ENCODE data around the gene UBE2J2.
"Not testable (repeated sequence)": the region's sequence is repeated elsewhere in the genome, so short reads cannot be mapped to it uniquely, and the experiment has no call there.

The UBE2J2 gene

DNA sequence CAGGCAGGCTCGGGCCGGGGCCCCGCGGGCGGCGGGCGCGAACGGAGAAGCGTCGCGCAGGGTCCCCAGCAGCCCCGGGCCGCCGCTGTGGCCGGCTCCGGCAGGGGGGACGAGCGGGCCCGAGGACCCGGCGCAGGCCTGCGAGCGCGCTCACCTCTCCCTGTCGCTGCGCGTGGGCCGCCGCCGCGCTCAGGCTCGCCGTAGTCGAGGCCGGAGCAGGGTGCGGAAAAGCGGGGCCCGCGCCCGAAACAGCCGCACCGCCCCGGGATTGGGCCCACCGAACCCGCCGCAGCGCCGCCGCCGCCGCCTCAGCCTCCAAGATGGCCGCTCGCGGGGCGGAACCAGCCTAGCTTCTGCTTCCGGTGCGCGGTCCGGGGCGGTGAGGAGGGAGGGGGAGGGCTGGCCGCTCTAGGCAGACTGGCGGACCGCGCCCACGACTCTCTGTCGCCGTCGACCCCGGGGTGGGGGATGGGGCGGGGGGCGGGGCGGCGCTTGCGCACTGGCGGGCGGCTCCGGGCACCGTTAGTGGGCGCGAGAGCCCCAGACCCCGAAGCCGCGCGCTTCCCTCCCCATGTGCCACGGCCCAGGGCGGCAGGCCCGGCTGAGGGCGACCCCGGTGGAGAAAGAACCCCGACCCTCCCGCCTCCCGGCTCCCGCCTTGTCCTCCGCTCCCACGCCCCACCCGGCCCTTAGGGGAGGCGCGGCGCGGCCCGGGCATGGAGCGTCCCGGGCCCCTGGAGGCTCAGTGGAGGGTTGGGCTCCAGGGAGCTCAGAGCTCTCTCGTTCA lies at the start of gene UBE2J2:
Gene UBE2J2 (minus strand): TSS at position 343 of the 787 bp plus-strand sequence. CDS start 5,862 bp downstream, outside the sequence.
- peak; percentile 90 to 91 for DNase-seq (ENCODE audit: low read depth in 2 of 2)

GRCh38 chr1:1322952-1323351 lies 49.3 kb upstream of the UBE2J2 start:
- DNase-seq (ENCODE audit: low read depth in 2 of 2), result no peak

GRCh38 chr1:1322418-1322817 lies 48.8 kb upstream of the UBE2J2 start:
- no peak for DNase-seq (ENCODE audit: low read depth in 2 of 2)

GRCh38 chr1:1321477-1321876 lies 47.8 kb upstream of the UBE2J2 start:
- DNase-seq (ENCODE audit: low read depth in 2 of 2), result no peak

- DNase-seq (ENCODE audit: low read depth in 2 of 2), result no peak
Measured at GRCh38 chr1:1320666-1321448, 47.2 kb upstream of the UBE2J2 start.

DNA sequence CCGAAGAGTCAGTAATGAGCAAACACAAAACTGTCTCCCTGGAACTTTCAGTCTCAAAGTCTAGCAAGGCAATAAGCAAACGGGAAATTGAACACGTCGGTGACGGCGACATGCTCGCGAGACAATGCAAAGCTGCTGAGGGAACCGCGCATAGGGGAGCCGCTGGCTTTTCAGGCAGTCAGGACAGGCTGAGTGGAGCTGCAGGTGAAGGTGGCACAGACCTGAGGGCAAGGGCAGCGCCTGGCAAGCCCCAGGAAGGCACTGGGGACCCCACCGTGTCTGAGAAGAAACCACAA lies 45.9 kb upstream of the UBE2J2 start:
- DNase-seq (ENCODE audit: low read depth in 2 of 2), result no peak

DNA sequence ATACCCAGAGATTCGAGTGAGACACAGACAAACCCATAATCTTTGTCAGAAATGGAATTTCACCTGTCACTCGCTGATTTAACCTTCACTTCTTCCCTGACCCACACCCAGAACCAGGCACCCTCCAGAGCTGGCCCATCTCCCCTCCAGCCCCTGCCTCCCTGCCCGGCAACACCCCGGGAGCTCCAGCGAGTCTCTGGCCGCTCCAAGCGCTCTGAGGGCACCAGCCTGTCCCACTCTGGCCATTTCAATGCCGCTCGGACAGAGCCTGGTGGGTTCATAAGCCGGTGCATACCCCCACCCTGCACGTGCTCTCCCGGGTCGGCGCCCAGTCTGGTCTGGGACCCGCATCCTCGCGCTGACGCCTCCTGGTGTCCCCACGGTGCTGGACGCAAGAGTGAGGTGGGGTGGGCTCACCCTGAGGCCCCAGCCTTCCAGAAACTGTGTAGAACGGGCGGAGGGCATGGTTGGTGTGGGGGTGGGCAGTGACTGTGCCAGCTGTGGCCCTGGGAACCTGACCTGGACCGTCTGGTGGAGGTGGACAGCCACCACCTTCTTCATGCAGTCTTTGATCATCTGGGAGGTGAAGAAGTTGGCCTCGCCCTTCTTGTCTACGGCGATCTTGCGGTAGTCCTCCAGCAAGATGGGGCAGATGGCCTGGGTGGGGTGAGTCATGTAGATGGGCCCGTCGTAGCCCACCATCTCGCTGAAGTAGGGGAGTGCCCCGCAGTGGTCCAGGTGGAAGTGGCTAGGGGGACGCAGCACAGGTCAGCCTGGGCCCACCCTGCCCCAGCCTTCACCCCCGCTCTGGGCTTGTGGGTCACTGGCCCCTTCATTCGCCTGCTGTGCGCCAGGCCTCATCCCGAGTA lies 45.4 kb upstream of the UBE2J2 start:
- DNase-seq (ENCODE audit: low read depth in 2 of 2), result no peak

DNA sequence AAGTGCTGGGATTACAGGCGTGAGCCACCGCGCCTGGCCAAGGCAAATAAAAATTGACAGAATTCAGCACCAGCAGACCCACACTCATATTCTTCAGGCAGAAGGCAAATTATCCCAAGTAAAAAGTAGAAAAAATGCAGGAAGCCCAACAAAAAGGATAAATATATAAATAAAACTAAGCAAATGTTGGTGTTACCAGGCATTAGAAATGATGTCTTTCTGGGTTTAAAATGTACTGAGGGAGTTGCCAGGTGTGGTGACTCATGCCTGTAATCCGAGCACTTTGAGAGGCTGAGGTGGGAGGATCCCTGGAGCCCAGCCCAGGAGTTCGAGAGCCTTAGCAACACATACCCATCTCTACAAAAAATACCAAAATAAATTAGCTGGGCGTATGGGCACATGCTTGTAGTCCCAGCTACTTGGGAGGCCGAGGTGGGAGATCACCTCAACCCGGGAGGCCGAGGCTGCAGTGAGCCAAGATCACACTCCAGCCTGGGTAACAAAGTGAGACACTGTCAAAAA lies 44.5 kb upstream of the UBE2J2 start:
- no peak for DNase-seq (ENCODE audit: low read depth in 2 of 2)

GRCh38 chr1:1317420-1317819 lies 43.8 kb upstream of the UBE2J2 start:
- DNase-seq (ENCODE audit: low read depth in 2 of 2), result no peak

DNA sequence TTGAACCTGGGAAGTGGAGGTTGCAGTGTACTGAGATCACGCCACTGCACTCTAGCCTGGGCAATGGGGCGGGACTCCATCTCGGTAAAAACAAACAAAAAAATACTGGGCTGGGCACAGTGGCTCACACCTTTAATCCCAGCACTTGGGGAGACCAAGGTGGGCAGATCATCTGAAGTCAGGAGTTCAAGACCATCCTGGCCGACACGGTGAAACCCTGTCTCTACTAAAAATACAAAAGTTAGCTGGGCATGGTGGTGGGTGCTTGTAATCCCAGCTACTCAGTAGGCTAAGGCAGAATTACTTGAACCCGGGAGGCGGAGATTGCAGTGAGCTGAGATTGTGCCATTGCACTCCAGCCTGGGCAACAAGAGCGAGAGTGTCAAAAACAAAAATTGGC lies 42.5 kb upstream of the UBE2J2 start:
- not testable (repeated sequence) for DNase-seq (ENCODE audit: low read depth in 2 of 2)

- no peak for DNase-seq (ENCODE audit: low read depth in 2 of 2)
Measured at GRCh38 chr1:1315435-1315954, 41.8 kb upstream of the UBE2J2 start.

DNA sequence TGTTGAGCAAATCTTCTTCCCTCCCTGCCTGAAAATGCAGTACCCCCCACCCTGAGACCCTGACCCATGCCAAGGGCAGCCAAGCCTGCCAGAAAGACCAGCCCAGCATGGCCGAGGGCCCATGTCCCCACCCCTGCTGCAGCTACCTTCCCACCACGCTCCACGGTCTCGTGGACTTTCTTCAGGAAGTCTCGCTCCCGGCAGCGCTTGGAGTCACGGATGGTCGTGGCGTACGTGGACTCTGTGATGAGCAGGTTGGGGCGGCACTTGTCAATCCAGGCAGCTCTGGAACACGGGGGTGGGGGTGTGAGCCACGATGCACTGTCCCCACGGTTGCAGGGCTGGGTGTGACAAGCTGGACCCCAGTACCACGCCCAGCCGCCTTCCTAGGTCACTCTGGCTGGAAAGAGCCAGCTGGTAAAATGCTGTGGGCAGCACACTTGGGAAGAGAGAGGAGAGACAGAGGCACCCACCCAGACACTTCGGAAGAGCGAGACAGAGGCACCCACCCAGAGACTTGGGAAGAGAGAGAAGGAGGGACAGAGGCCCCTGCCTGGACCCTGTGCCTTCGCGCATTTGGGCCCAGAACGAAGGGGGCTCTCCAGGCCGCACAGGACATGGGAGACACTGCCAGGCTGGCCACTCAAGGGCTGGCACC lies 41.2 kb upstream of the UBE2J2 start:
- no peak for DNase-seq (ENCODE audit: low read depth in 2 of 2)

GRCh38 chr1:1314237-1314586 lies 40.6 kb upstream of the UBE2J2 start:
- no peak for DNase-seq (ENCODE audit: low read depth in 2 of 2)

GRCh38 chr1:1313500-1314236 lies 40.0 kb upstream of the UBE2J2 start:
- DNase-seq (ENCODE audit: low read depth in 2 of 2), result no peak

- DNase-seq (ENCODE audit: low read depth in 2 of 2), result no peak
Measured at GRCh38 chr1:1312450-1313314, 39.0 kb upstream of the UBE2J2 start.

DNA sequence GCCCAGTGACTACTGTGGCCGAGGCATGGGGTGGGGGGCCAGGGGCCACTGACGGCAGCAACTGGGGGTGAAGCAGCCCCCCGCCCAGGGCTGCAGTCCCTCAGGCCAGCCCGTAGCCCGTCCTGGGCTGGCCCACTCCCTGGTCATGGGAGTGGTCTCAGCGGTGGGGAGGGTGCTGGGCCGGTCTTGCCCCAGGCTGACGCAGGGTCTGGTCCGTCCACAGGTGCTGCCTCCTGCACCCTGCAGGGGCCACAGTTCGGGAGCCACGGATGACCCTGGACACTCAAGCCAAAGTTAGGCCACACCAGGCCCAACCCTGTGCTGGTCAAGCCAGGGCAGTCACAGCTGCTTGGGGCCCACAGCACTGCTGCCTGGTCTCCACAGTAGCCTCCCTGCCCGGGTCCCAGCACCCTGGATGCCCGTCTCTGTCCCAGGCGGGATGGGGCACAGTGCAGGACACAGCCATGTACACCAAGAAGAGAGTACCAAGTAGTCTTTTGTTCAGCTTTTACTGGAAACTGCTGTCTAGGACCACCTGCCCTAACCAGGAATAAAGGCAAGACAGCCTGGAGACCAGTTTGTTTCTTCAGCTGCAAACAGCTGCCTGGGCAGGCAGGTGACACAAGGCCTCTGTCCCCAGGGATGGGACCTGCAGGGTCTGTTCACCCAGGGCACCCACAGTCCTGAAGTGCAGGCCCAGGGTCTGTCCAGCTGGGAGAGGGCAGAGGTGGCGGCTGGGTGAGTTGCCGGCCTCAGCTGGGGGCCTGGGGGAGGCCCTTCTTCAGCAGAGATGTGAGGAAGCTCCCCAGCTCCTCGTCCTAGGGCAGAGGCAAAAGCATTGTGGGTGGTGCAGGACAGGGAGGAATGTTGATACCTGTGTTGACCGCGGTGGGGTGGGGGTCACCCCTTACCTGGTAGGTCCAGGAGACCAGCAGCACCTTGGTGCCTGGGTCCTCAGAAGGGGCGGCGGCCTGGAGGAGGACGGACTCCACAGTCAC lies 37.8 kb upstream of the UBE2J2 start:
- no peak for DNase-seq (ENCODE audit: low read depth in 2 of 2)

DNA sequence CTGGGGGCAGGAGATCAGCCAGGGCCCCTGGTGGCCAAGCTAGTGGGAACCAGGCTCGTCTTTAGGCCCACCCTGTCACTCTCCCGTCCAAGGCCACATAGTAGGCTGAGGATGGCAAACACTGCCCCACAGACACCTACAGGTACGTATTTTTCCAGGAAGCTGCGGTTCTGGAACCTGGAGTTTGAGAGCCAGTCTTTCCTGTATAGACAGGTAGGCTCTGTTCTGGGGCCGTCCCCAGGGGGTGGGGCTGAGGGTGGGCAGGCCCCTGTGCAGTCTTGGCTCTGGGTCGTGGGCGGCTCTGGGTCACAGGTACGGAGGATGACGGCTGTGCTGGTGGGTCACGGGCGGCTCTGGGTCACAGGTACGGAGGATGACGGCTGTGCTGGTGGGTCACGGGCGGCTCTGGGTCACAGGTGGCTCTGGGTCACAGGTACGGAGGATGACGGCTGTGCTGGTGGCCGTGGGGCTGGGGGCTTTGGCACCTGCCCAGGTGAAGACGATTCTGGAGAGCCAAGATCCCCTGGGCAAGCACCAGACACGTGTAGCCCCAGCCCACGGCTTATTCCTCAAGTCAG lies 36.9 kb upstream of the UBE2J2 start:
- DNase-seq (ENCODE audit: low read depth in 2 of 2), result no peak

DNA sequence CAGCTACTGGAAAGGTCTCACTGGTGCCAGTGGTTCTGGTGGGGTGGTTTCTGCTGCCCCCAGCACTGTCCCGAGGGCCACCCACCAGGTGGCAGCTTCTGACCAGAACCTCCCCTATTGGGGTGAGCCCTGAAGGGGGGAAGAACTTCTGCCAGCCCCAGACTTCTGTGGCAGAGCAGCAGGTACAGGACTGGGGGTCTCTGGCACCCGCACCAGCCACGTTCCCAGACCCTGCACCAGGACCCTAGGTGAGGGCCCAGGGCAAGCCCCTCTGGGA lies 36.4 kb upstream of the UBE2J2 start:
- DNase-seq (ENCODE audit: low read depth in 2 of 2), result no peak
